Stimulated activated naive CD8-positive, alpha-beta T cell treated with anti-CD3 and anti-CD28 coated beads, Interleukin-15, Interleukin-2, amounts not matched to agents 100 ng/mL and 50 ng/mL, for 24 hours (primary cell): Measurements from ENCODE around the gene MUC13.

Source experiments
- H3K27ac Mint-ChIP-seq: one replicate; pipeline ENCODE4 v1.8.0; 2021; ENCODE audit warnings: mild to moderate bottlenecking, mixed read lengths
- H3K27me3 Mint-ChIP-seq: one replicate; pipeline ENCODE4 v1.8.0; 2021; ENCODE audit warnings: mixed read lengths
- H3K36me3 Mint-ChIP-seq: one replicate; pipeline ENCODE4 v1.8.0; 2021; ENCODE audit warnings: low read depth, mixed read lengths
- H3K4me1 Mint-ChIP-seq: one replicate; pipeline ENCODE4 v1.8.0; 2021; ENCODE audit warnings: low read depth, mixed read lengths
- H3K4me3 Mint-ChIP-seq: one replicate; pipeline ENCODE4 v1.8.0; 2021; ENCODE audit warnings: mild to moderate bottlenecking, mixed read lengths
- H3K9me3 Mint-ChIP-seq: one replicate; pipeline ENCODE4 v1.8.0; 2021; ENCODE audit warnings: mixed read lengths

MUC13 gene

GRCh38 chr3:124895756-124896155 is 38.8 kb downstream of the MUC13 start:
- no peak overlapping the region for H3K27ac Mint-ChIP-seq
- H3K4me3 Mint-ChIP-seq, result no peak overlapping the region
- H3K27me3 Mint-ChIP-seq, result peaks cover 4% of the 10 kb centered on the region
- H3K36me3 Mint-ChIP-seq, result no peaks in the 10 kb centered on the region
- H3K9me3 Mint-ChIP-seq, result no peaks in the 10 kb centered on the region
- H3K4me1 Mint-ChIP-seq, result peaks cover 5% of the 10 kb centered on the region

DNA sequence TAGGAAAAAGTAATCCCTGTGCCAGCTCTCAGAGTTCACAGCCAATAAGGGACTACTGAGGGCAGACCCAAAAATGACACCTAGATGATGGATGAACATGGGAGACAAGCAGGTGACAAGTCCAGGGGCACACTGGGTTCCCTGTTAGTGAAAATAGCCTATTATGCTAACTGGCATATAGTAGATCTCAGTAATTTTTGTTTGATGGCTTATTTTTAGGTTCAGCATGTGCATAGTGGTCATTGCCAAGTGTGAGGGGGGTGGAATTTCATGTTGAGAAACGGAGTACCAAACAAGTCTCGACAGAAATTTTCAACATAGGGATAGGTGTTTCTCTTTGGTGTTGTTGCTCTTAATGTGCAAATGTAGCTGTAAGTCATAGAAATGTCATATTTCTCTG is 41.0 kb downstream of the MUC13 start:
- Mint-ChIP-seq H3K27me3 (peaks cover 23% of the 10 kb centered on the region), H3K9me3 (no peaks in the 10 kb centered on the region), H3K27ac (no peak overlapping the region), H3K4me3 (no peak overlapping the region), H3K4me1 (no peaks in the 10 kb centered on the region), H3K36me3 (no peaks in the 10 kb centered on the region)

DNA sequence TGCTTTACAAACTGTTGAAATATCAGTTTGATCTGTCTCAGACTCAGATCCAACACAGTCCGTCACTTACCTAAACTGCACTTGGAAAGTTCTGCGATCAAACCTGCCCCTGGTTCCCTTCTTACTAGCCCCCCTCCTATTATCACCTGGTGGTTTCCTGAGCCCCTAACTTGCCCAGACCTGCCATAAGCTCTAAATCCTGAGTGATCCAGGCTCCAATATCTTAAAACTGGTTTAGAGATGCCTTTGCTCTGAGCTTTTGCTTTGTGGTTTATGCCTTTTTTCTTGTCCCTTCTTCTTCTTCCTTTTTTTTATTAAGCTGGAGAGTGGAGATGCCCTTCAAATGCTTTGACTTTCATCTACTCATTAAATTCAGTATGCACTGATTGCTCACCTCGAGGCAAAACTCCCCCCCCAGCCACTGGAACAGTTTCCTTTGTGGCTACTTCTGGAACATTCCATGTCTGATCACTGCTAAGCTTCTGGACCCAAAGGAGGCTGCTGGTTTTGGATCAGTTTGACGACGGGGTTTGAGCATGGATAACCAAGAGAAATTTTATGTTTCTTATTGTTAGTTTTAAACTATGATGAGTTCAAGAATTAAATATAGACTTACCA is 43.9 kb downstream of the MUC13 start:
- Mint-ChIP-seq H3K36me3 (no peaks in the 10 kb centered on the region), H3K27ac (no peak overlapping the region), H3K9me3 (no peaks in the 10 kb centered on the region), H3K4me1 (peaks cover 5% of the 10 kb centered on the region), H3K4me3 (no peak overlapping the region), H3K27me3 (peaks cover 38% of the 10 kb centered on the region)

GRCh38 chr3:124888482-124889441 is 45.8 kb downstream of the MUC13 start:
- H3K27ac Mint-ChIP-seq, result no peak overlapping the region
- H3K4me1 Mint-ChIP-seq, result peaks cover 5% of the 10 kb centered on the region
- H3K36me3 Mint-ChIP-seq, result no peaks in the 10 kb centered on the region
- no peaks in the 10 kb centered on the region for H3K9me3 Mint-ChIP-seq
- peak overlapping the region; percentile 65 for H3K4me3 Mint-ChIP-seq
- H3K27me3 Mint-ChIP-seq, result peaks cover 56% of the 10 kb centered on the region

GRCh38 chr3:124887932-124888298 is 46.6 kb downstream of the MUC13 start:
- peaks cover 63% of the 10 kb centered on the region for H3K27me3 Mint-ChIP-seq
- H3K9me3 Mint-ChIP-seq, result no peaks in the 10 kb centered on the region
- H3K4me3 Mint-ChIP-seq, result peak overlapping the region; percentile 65
- no peak overlapping the region for H3K27ac Mint-ChIP-seq
- H3K36me3 Mint-ChIP-seq, result no peaks in the 10 kb centered on the region
- peaks cover 5% of the 10 kb centered on the region for H3K4me1 Mint-ChIP-seq

GRCh38 chr3:124887177-124887931 is 47.2 kb downstream of the MUC13 start, which contains the start of gene ITGB5:
ITGB5 (minus strand) TSS chr3:124887365; CDS start chr3:124887000, 365 bp downstream.
- Mint-ChIP-seq H3K9me3 (no peaks in the 10 kb centered on the region), H3K4me3 (peak within 1 kb of the TSS; percentile 65), H3K27ac (no peak within 1 kb of the TSS), H3K27me3 (peaks cover 60% of the 10 kb centered on the region), H3K4me1 (peaks cover 5% of the 10 kb centered on the region), H3K36me3 (no peaks in the 10 kb centered on the region)

- Mint-ChIP-seq H3K4me1 (peaks cover 5% of the 10 kb centered on the region), H3K4me3 (peak overlapping the region; percentile 62), H3K36me3 (no peaks in the 10 kb centered on the region), H3K27me3 (peaks cover 65% of the 10 kb centered on the region), H3K9me3 (no peaks in the 10 kb centered on the region), H3K27ac (no peak overlapping the region)
Observed at GRCh38 chr3:124886168-124887056, 48.1 kb downstream of the MUC13 start.

- H3K4me1 Mint-ChIP-seq, result peaks cover 5% of the 10 kb centered on the region
- peak overlapping the region; percentile 62 for H3K4me3 Mint-ChIP-seq
- peaks cover 63% of the 10 kb centered on the region for H3K27me3 Mint-ChIP-seq
- no peak overlapping the region for H3K27ac Mint-ChIP-seq
- no peaks in the 10 kb centered on the region for H3K36me3 Mint-ChIP-seq
- H3K9me3 Mint-ChIP-seq, result no peaks in the 10 kb centered on the region
Observed at GRCh38 chr3:124885466-124886167, 48.9 kb downstream of the MUC13 start.

GRCh38 chr3:124884474-124885101 is 50.0 kb downstream of the MUC13 start:
- Mint-ChIP-seq H3K9me3 (no peaks in the 10 kb centered on the region), H3K36me3 (no peaks in the 10 kb centered on the region), H3K27ac (no peak overlapping the region), H3K4me1 (peaks cover 5% of the 10 kb centered on the region), H3K4me3 (no peak overlapping the region), H3K27me3 (peaks cover 61% of the 10 kb centered on the region)

DNA sequence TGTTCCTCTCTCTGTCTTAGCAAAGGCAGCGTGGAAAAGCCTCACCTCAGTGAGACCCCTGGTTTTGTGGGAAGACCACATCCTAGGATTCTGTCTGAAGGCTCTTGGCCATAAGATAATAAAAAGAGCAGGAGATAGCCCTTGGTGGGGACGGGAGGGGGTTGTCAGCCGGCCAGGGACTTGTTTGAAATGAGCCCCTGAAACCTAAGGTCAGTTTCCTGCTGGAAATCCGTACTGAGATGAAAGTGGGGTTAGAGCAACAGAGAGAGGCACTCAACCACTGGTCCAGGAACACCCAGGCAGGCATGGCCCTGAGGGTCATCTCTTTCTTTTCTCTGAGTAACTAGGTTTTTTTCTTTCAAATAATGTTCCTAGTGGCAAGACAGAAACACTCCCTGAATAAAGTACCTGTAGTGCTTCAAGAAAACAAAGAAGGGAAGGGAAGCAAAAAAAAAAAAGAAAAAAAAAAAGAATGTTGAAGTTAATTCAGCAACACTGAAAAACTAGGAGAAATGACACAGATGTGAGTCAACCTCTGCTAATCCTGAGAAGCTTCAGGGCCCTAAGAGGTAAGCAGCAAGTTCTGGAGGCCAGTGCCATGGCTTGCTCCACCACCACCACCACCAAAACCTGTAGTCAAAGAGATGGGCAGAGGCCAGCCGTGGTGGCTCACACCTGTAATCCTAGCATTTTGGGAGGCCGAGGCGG is 50.6 kb downstream of the MUC13 start:
- Mint-ChIP-seq H3K4me1 (peaks cover 10% of the 10 kb centered on the region), H3K27ac (no peak overlapping the region), H3K4me3 (no peak overlapping the region), H3K27me3 (peaks cover 60% of the 10 kb centered on the region), H3K9me3 (no peaks in the 10 kb centered on the region), H3K36me3 (no peaks in the 10 kb centered on the region)

DNA sequence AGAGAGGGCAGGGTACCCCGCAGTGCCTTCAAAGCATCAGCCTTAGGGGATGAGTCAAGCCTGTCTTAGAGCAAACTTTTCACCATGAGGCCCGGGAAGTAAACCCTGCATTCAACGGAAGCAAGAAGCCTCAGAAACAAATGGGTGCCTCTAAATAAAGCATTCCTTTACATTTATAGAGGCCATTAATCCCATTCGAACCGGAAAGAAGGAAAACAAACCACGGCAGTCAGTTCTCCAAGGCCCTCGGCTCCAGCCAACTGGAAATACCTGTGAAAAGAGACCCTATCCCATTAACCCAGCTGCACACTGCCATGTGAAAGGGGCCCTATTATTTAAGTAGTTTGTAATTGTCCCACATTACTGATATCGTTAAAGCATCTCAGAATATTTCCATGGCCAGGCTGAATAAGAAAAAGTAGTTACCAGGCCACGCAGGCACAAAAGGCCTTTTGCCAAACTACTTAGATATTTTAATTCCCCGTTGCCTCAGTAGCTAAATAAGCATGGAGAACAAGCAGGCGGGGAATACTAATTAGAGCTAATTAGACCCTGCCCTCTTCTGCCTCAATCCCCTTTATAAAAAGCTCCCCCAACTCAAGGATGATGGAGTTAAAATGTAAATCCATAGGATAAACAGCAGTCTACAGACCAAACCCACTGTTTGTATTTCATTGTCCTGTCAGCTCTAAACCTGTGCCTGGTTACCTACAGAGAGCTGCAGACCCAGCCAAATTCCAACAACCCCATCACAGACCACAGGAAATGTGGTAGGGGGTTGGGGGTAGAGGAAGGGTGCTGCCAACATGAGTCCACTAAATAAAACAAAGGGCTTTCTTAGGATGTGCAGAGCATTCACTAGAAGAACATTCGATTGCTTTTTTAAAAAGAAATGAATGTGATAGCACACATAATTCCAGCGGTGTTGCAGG is 51.5 kb downstream of the MUC13 start:
- Mint-ChIP-seq H3K27me3 (peaks cover 52% of the 10 kb centered on the region), H3K9me3 (no peaks in the 10 kb centered on the region), H3K36me3 (no peaks in the 10 kb centered on the region), H3K4me1 (peaks cover 13% of the 10 kb centered on the region), H3K27ac (no peak overlapping the region), H3K4me3 (no peak overlapping the region)

- no peak overlapping the region for H3K4me3 Mint-ChIP-seq
- no peaks in the 10 kb centered on the region for H3K36me3 Mint-ChIP-seq
- H3K27ac Mint-ChIP-seq, result no peak overlapping the region
- H3K4me1 Mint-ChIP-seq, result peaks cover 12% of the 10 kb centered on the region
- H3K27me3 Mint-ChIP-seq, result peaks cover 47% of the 10 kb centered on the region
- H3K9me3 Mint-ChIP-seq, result no peaks in the 10 kb centered on the region
Observed at GRCh38 chr3:124881976-124882697, 52.4 kb downstream of the MUC13 start.
